ENCODE data around the gene PEX14.
A peak's percentile ranks its signal among the peaks of the same experiment; 100 is the strongest.

Gene PEX14

DNA sequence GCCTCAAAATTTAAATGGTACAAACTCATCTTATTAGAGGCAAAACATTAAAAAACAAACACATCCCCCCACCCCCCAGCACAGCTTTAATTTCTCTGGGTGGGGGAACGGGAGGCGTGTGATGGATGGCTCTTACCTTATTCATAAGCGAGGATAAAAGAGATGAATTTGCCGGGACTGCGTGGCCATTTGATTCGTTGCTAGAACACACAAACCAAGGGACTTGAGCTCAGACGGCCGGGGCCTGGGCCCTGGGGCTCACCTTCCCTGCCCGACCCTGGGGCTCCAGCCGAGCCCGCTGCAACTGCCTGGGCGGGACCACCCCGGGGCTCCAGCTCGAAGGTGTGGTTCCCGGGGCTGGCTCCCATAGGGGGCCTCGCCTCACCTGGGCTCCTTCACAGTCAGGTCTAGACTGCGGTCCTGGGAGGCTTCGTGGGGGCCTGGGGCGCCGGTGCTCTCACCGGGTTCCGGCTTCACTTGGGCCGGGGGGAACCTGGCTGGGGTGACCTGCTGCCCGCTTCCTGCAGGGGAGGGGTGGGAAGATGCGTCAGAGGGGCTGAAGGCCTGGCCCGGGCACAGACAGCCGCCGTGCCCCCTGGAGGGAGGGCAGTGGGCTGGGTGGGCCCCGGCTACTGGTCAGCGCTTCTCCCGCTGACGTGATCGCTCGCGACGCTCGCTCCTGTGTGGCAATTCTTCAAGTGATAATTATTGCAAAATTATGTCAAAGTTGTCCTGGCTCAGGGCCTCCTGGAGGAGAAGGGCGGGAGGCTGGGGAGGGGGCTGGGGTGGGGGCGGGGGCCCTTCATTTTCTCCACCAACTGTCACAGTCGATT lies 176.0 kb downstream of the PEX14 start:
- no peak for DNase-seq (ENCODE audit: low spot score)

DNA sequence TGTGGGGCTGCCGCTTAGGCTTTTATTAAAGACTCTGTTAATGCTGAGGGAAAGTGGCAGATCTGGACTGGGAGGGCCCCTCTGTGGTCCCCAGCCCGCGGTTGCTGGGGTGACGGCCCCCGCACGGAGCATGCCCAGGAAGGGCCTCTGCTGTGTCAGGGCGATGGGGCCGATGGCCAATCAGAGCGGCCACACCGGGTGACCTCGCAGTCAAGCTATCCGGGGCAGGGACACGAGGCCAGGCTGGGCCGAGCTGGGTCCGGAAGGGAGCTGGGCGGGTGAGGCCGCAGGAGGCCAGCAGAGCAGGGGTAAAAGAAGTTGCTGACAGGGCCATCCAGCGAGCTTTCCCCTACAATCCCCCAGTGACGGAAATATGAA lies 176.6 kb downstream of the PEX14 start:
- DNase-seq (ENCODE audit: low spot score): peak; percentile 72

DNA sequence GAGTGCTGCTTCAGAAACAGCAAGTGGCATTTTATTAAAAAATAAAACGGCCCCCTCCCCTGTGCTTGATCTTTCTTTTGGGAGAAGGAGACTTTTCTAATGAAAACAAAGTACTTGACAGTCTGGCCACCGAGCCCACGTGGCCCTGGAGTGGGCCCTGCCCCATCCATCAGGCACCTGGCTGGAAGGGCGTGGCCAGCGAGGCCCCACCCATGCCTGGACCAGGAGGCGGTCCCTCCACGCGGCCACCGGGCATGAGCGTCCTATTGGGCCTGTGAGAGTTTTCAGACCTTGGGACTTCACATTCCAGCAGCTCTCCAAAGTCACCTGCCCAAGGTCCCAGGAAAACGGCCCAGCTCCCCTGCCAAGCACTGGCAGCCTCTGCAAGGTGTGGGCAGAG lies 177.0 kb downstream of the PEX14 start:
- no peak for DNase-seq (ENCODE audit: low spot score)

DNA sequence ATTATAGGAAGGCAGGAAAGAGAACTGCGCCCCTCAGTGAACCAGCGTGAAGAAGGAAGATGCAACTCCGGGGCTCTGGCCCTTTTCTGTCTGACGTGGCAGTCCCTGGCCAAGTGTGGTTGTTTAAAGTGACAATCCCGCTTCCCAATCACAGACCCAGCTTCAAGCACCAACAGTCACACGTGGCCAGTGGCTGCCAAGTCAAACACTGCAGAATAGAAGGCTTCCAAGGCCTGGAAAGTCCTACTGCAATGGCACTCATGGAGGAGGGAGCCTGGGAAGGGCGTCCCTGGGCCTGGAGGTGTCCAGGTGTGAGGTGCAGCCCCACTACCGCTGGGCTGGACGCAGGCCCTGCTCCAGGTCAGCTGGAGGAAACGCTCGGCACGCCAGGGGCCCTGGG lies 177.9 kb downstream of the PEX14 start:
- DNase-seq (ENCODE audit: low spot score): no peak

DNA sequence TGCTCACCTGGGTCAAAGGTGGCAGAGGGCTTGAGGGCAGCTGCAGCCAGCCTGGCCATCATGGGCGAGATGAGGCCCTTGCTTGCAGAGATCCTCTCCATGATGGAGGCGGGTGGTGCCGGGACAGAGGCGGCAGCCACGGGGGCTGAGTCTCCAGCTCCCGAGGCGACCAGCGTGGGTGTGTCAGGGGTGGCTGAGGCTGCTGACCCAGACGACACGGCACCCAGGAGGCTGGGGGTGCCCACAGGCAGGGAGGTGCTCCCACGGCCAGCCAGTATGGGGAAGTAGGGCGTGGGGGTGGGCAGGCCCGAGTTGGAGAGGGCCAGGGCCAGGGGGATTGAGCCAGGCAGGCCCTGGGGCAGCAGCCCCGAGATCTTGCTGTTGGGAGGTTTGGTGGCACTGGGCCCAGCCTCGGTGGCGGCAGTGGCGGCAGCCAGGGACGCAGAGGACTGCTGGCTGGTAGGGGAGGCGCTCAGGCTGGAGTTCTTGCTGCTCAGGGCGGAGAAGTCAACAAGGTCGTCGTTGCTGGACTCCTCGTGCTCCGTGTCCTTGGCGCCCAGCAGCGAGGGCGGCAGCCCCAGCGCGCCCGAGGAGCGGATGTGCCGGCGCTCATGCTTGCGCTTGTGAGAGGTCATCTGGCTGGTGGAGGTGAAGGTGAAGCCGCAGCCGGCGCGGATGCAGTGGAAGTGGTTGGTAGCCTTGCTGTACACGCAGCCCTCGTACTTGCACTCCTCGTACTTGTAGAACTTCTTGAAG lies 178.8 kb downstream of the PEX14 start:
- no peak for DNase-seq (ENCODE audit: low spot score)

DNA sequence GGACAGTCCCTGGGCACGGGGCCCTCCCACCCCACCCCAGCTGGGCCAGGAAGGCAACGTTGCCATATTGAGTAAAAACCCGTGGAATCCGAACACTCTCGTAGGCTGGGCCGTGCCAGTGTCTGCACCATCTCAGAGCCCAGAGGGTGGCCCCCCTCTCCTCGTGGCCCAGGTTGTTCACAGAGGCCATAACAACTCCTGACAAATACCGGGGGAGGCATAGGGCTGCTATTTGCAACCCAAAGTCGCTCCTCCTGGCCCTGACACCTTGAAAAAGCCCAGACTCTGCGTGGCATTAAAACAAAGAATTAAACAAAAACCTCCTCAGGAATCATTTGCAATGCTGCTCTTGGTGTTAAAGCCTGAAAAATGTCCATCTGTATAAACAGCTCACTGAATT lies 180.3 kb downstream of the PEX14 start:
- no peak for DNase-seq (ENCODE audit: low spot score)

DNA sequence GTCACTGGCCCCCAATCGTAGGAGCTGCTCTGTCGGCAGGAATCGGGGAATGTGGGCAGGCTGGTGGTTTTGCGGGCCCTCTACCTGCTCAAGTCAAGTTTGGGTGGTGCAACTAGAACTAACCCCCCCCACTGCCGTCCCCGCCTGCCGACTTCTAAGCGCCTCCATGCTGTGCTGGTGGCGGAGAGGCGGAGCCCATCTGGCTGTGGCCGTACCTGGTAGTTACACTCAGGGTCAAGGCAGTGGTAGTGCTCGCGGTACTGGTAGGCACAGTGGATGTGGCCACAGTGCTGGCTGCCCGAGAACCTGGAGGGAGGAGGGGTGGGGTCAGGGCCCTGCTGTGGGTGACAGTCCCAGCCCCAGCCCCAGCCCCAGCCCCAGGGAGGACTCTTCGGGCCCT lies 181.7 kb downstream of the PEX14 start:
- DNase-seq (ENCODE audit: low spot score): no peak

DNA sequence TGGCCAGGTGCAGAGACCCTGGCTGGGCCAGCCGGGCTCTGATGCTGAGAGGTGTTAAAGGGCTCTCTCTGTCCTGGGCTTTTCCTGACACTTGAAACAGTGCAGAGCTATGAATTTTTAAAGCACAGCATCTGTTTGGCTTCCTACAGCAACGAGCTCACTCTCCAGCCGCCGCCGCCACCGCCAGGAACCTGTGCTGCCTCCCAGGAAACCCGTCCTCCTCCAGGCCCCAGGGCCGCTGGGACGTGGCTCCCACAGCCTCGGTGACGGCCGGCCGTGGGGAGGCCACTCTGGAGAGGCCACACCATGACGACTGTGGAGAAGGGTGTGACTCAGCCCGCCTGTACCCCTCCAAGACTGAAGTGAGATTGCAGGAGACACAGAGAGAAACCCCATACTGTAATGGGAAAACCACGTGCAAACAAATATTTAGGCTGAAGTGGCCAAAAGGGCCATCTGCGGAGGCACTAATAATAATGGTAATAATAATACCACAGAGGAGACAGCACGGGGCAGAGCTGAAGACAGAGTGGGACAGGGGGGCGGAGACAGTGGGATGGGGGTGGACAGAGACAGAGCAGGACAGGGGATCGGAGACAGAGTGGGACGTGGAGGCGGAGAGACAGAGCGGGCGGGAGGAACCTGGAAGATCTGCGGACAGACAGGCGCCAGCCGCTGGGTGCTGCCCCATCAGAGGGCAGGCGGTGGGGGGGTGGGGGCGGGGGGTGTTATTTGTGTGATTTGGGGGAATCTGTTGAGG lies 182.5 kb downstream of the PEX14 start:
- DNase-seq (ENCODE audit: low spot score): no peak

DNA sequence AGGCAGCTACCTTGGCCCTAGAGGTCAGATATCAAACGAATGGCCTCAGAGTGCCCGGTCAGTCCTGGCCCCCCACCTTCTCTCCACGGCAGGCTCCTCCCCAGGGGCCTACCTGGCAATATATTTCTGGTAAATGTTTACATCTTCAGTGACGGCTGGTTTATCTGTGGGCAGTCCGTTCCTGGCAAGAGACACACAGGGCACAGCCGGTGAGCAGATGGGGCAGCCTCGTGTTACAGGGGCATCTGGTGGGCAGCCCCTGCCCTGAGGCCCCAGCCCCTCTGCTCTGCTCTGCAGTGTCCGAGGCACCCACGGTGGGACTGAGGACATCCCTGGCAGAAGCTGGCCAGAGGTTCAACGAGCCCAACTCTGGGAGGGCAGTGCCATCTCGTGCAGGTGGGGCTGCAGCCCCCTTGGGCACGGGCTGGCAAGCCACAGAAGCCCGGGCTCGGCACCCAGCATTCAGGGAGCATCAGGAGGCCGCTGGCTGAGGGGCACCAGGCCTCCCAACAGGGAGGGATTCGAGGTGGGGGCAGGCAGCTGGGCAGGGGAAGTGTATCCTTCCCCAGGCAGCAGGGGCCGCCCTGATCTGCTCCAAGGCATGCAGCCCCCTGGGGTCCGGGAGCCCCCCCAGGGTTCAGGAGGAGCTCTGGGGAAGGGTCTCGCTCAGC lies 183.8 kb downstream of the PEX14 start:
- no peak for DNase-seq (ENCODE audit: low spot score)

DNA sequence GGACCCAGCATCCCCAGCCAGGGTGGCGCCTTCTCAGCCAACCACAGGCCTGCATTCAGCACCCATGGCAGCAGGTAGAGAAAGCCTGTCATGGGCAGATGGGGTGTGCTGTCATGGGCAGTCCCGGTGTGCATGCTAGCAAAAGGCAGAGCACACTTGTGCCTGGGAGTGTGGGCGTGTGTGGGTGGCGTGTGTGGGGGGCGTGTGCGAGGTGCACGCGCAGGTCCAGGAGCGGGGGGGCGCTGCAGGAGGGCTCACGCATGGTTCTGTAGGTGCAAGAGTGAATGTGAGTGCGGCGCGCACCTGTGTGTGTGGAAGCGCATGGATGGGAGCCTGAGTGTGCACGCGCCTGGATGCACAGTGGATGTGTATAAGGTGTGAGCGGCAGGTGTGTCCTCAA lies 184.5 kb downstream of the PEX14 start:
- DNase-seq (ENCODE audit: low spot score): no peak

DNA sequence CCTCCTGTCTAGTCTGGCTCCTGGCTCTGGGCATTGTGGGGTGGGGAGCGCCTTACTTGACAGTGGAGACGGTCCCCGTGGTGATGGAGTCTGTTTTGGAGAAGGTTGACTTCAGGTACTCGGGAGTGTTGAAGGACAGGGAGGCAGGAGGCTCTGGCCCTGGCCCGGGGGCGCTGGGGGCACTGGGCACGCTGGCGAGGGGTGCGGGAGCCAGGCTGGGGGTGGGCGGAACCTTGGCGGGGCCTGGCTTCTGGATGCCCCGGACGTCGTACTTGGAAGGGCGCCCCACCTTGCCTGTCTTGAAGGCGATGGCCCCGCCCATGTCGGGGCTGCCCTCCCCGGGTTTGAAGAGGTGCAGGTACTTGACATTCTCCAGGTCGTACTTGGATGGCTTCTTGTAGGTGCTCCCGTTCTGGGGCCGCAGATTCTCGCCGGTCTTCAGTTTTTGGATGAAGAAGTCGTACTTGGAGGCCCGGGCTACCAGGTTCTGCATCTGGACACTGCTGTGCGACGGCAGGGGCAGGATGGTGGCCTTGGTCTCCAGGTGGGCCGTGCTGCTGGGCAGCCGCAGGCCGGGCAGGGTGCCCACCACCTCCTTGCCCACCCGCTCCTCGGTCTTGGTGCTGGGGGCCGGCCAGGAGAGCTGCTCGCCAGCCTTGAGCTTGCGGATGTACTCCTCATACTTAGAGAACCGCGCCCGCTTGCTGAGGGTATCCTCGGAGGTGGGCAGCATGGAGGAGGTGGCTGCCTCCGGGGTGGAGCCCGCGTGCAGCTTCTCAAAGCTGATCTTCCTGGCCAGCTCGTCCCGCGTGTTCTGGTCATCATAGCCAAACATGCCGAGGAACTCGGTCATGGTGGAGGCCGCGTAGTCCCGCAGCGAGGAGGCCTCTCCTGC lies 185.1 kb downstream of the PEX14 start:
- DNase-seq (ENCODE audit: low spot score): no peak

DNA sequence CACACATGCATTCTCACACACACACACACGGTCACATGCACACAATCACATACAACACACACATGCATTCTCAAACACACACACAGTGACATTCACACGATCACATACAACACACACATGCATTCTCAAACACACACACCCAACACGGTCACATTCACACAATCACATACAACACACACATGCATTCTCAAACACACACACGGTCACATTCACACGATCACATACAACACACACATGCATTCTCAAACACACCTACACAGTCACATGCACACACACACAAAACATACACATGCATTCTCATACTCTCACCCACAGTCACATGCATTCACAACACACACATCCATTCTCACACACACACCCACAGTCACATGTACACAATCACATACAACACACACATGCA lies 186.7 kb downstream of the PEX14 start:
- DNase-seq (ENCODE audit: low spot score): no peak

DNA sequence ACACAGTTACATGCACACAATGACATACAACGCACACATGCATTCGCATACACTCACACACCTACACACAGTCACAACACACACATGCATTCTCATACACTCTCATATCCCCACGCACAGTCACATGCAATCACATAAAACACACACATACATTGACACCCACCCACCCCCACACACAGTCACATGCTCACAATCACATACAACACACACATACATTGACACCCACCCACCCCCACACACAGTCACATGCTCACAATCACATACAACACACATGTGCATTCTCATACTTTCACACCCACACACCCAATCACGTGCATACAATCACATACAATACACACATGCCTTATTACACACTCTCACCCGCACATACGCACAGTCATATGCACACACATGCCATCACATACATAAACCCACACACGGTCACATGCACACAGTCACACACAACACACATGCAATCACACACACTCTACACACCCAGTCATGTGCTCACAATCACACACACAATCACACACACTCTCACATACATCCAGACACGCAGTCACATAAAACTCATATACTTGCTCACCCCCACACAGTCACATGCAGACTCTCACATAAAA lies 187.4 kb downstream of the PEX14 start:
- DNase-seq (ENCODE audit: low spot score): no peak

DNA sequence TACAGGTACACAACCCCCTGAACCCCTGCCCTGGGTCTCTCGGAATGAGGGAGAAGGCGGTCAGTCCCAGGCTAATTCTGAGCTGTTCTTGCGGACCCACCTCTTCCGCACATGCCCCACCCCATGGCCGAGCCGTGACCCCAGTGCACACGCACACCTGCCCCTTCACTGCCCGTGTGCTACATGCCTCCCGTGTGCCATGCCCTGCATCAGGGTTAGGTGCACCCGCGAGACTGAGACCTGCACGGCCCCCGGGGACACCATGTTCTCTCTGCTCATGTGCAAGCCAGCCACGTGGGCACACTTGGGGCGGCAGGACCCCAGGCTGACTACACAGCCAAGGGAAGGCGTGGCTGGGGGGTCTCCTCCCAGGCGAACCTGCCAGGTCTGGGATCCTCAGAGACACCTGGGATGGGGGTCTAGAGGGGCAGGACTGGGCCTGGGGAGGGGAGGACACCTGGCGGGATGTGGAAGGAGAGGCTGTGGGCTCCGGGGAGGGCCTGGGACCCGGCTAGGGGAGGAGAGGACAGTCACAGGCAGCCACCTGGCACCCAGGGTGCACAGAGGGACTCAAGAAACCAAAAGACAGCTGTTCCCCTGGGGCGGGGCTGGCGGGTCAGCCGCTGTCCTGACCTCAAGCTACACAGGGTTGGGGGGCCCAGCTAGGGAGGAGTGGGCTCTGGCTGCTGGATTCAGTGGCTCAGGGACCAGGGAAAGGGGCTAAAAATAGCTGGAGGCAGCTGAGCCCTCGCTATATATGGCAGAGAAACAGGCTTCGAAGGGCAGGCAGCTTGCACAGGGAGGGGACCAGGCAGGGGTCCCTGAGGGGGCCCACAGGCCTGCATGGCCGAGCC lies 188.3 kb downstream of the PEX14 start:
- no peak for DNase-seq (ENCODE audit: low spot score)

DNA sequence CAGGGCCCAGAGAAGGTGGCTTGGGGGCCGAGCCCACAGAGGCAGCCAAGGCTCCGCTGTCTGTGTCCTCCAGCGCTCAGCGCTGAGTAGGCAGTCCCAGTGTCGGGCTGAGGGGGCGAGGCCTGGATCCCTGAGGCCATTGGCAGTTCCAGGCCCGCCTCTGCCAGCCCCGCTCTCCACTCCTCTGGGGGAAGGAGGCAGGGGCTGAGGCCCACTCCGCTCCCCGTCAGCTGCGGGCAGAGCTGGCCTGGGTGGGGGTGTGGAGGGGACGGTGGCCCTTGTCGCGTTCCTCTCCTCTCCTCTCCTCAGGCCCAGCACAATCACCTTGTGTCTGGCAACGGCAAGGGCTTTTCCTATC lies 188.9 kb downstream of the PEX14 start:
- DNase-seq (ENCODE audit: low spot score): no peak

DNA sequence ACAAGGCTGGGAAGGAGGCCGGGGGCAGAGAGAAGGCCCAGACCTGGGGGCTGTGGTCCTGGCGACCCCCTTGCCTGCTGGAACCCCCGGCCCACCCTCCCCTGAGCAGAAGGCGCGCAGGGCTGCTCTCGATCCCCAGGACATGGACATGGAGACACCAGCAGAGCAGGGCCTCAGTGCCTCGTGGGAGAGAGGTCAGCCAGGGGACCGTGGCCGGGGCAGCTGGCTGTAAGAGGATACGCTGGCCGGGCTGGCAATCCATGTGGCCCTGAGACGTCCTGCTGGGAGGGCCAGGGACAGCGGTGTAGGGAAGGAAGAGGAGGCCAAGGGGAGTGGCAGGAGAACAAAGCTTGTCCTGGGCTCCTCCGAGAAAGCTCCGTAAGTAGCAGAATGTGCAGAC lies 189.5 kb downstream of the PEX14 start:
- DNase-seq (ENCODE audit: low spot score): no peak

DNA sequence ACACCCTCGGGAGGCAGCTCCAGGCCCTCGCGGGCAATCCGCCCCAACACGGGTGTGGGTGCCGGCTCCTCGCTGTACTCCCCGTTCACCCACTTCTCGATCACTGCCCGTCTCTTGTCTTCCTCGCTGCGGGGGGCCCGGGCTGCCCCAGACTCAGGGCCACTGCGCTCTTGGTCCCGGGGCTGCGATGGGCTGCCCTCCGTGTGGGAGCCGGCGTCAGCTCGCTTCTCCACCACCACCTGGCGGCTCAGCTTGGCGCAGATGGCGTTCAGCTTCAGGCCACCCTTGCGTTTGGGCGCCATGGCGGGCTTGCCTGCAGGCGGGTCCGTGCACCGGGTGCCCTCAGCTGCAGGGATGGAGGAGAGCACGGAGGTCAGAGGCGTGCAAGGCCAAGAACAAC lies 190.5 kb downstream of the PEX14 start:
- DNase-seq (ENCODE audit: low spot score): no peak

DNA sequence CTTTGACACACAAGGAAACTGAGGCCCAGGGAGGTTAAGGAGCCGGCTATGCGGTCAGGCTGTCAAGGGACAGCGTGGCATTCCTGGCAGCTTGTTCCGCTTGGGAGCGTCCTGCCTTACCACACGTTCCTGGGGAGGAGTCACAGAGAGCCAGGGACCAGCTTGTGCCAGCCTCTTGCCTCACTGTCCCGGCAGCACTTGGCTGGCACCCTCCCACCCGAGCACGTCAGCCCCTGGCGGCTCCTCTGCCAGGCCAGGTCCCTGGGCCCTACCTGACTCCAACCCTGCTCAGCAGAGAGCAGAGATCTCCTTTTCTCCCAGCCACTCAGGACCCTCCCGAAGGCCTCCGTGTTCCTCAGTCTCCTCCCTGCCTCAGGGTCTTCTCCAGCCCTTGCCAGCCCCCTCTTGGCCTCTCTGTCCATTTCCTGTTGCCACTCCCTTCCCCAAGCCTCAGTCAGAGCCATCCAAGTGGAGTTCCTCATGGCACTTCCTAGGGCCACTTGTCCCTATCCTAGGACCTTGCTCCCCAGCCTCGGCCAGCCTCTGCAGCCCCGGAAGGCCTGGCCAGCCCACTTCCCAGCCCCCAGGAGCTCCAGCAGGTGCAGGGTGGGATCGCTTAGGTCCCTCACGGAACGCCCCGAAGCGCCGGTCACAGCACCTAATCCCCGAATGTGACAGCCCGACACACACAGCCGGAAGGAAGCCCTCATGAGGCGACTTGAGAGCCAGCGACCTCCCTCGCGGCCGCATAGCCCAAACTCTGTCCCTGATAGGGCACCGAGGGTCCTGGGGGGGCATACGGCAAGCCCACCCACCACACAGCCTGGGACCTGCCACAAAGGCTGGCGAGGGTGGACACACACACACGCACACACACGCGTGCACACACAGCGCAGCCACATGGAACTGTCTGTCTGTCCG lies 191.4 kb downstream of the PEX14 start:
- no peak for DNase-seq (ENCODE audit: low spot score)

Data from HuH-7.5 (cell line).